ENCODE measurements around the gene CD99L2.

GRCh38 chrX:150926304-150926703 is 27.8 kb upstream of the CD99L2 start:
- no peak for TF ChIP-seq TEAD4 (IDR thresholded peaks at IDR 0.05; ENCODE audit: low read depth, low read length)
- no peak for TF ChIP-seq CTCF (IDR thresholded peaks at IDR 0.05; ENCODE audit: control extremely low read depth in 1 of 3, insufficient read depth in 1 of 3, low read depth in 1 of 3, low read length in 3 of 3)
- TF ChIP-seq POLR2A (IDR thresholded peaks at IDR 0.05; ENCODE audit: control extremely low read depth in 1 of 2, low read depth in 2 of 2, low read length in 2 of 2) = no peak
- no peak for TF ChIP-seq GABPA (IDR thresholded peaks at IDR 0.05; ENCODE audit: borderline replicate concordance, insufficient read depth, low read length)
